GM18868 (cell line): ENCODE measurements around the gene ROBO3.

ENCODE experiments used
- ATAC-seq: cut with Tn5 transposase; IDR thresholded peaks from one replicate; pipeline ENCODE4 v1.9.1; 2021; ENCODE audit warnings: mild to moderate bottlenecking, moderate library complexity; ENCODE audit not compliant: unreplicated experiment

The ROBO3 gene

GRCh38 chr11:124865181-124865901, at the start of gene ROBO3:
ROBO3 (plus strand) TSS chr11:124865432; CDS start chr11:124865578, 146 bp downstream.
- no peak for ATAC-seq

- ATAC-seq = no peak
Observed at GRCh38 chr11:124817036-124817435, 48.2 kb upstream of the ROBO3 start.

GRCh38 chr11:124821995-124822730, 43.1 kb upstream of the ROBO3 start:
- no peak for ATAC-seq

- ATAC-seq = no peak
Observed at GRCh38 chr11:124823512-124824376, 41.5 kb upstream of the ROBO3 start.

GRCh38 chr11:124825876-124826275, 39.4 kb upstream of the ROBO3 start:
- ATAC-seq = no peak

GRCh38 chr11:124829986-124830385, 35.2 kb upstream of the ROBO3 start:
- no peak for ATAC-seq

GRCh38 chr11:124830749-124831148, 34.5 kb upstream of the ROBO3 start:
- ATAC-seq = no peak

GRCh38 chr11:124831897-124832296, 33.3 kb upstream of the ROBO3 start:
- ATAC-seq = no peak

- ATAC-seq = no peak
Observed at GRCh38 chr11:124832571-124832970, 32.7 kb upstream of the ROBO3 start.

- ATAC-seq = no peak
Observed at GRCh38 chr11:124834526-124835180, 30.6 kb upstream of the ROBO3 start.

- ATAC-seq = no peak
Observed at GRCh38 chr11:124835918-124836317, 29.3 kb upstream of the ROBO3 start.

GRCh38 chr11:124837491-124837856, 27.8 kb upstream of the ROBO3 start:
- no peak for ATAC-seq

- ATAC-seq = no peak
Observed at GRCh38 chr11:124838805-124839127, 26.5 kb upstream of the ROBO3 start.

GRCh38 chr11:124839128-124839971, 25.9 kb upstream of the ROBO3 start:
- ATAC-seq = no peak

GRCh38 chr11:124839972-124840621, 25.1 kb upstream of the ROBO3 start:
- ATAC-seq = no peak

GRCh38 chr11:124840666-124841065, 24.6 kb upstream of the ROBO3 start:
- ATAC-seq = no peak

GRCh38 chr11:124841201-124841600, 24.0 kb upstream of the ROBO3 start:
- no peak for ATAC-seq

GRCh38 chr11:124841840-124842239, 23.4 kb upstream of the ROBO3 start:
- ATAC-seq = no peak

GRCh38 chr11:124842305-124842704, 22.9 kb upstream of the ROBO3 start:
- no peak for ATAC-seq

GRCh38 chr11:124843616-124843910, 21.7 kb upstream of the ROBO3 start:
- ATAC-seq = no peak
